GM12892 (cell line): ENCODE data around the gene TUBGCP4.
A peak's percentile ranks its signal among the peaks of the same experiment; 100 is the strongest.

Experiments
- DNase-seq: peaks from one replicate; pipeline ENCODE4 v3.0.0; 2011; ENCODE audit not compliant: insufficient read length
- FAIRE-seq: peaks from 2 replicates; lab custom pipeline; 2011; peaks lifted over from hg19 to GRCh38; lab: Jason Lieb, UNC
- POLR2A ChIP-seq: IDR thresholded peaks from 2 replicates; pipeline ENCODE4 v1.6.1; 2011; ENCODE audit warnings: low read depth, low read length, control low read depth
- POLR2AphosphoS5 ChIP-seq: IDR thresholded peaks from 2 replicates; pipeline ENCODE4 v1.6.1; 2011; ENCODE audit warnings: low read depth, low read length, control low read depth
- TAF1 ChIP-seq: IDR thresholded peaks from 2 replicates; pipeline ENCODE4 v1.6.1; 2011; ENCODE audit warnings: low read depth, mild to moderate bottlenecking, control low read depth, low read length, borderline replicate concordance

Gene TUBGCP4

DNA sequence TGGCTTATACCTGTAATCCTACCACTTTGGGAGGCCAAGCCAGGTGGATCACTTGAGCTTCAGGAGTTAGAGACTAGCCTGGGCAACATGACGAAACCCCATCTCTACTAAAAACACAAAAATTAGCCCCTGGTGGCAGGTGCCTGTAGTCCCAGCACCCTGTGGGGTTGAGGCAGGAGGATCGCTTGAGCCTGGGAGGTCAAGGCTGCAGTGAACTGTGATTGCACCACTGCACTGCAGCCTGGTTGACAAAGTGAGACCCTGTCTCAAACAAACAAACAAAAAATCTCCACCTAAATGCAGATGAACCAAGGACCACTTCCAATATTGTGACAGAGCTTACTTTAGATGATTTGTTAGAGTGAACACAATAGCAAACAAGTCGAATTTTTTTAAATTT is 68.4 kb downstream of the TUBGCP4 start:
- no peak for FAIRE-seq

DNA sequence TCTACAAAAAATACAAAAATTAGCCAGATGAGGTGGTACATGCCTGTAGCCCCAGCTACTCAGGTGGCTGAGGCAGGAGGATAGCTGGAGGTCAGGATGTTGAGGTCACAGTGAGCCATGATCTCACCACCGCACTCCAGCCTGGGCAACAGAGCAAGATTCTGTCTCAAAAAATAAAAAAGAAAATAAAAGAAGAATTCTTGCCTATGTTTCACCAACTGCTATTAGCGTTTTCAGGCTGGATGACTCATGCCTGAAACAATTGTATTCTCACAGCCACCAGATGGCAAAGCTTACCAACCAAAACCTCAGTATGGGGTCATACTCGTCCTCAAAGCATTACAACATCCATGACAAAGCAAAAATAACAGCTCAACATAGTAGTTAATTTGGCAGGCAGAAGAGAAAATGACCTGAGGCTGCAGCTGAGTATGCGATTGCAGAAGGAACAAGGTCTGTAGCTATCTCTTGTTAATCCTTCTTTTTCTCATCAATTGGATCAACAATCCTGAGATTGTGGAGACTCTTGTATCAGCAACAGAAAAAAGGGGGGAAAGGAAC is 69.9 kb downstream of the TUBGCP4 start:
- peak; percentile 75 for FAIRE-seq
- DNase-seq, result no peak
- TF ChIP-seq POLR2A (no peak), TAF1 (no peak), POLR2AphosphoS5 (no peak)

More for the DNA sequence above, 68.4 kb downstream of the TUBGCP4 start:
- TF ChIP-seq POLR2AphosphoS5 (no peak), POLR2A (no peak), TAF1 (no peak)
- DNase-seq, result no peak

DNA sequence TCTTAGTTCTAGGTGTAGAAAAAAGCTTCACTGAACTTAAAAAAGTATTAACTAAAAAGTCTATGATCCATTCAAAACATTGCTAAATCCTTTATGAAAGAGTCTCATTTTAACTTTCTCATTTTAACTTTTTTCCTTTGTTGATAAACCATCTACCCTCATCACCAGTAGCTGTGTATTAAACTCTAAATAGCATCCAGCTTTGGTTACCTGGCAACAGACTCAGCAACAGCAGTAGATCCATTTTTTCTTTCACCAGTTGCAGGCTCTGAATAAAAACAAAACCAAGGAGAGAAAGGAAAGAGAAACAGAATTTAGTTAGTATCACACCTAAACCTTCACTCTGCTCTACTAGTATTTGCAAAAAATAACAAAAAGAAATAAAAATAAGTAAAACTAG is 70.4 kb downstream of the TUBGCP4 start:
- TF ChIP-seq POLR2A (no peak), TAF1 (no peak), POLR2AphosphoS5 (no peak)
- DNase-seq (no peak), FAIRE-seq (peak; percentile 30)

DNA sequence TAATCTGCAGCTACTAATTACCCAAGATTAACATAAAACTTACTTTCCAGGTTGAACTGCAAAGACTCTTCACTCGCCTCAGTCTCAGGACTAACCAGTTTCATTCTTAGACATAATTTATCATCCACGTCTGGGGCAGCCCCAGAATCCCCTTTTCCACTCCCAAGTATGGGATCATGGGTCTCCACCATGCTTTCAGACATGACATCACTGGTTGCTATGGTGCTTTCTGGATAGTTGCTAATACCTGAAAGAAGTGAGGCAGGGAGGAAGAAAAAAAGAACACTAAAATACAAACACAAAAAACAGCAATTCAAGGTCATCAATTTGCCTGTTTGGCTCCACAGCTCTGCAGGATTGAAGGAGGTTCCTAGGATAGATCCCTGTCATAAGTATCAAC is 75.4 kb downstream of the TUBGCP4 start:
- FAIRE-seq (no peak), DNase-seq (no peak)
- TF ChIP-seq POLR2A (no peak), POLR2AphosphoS5 (no peak), TAF1 (no peak)

DNA sequence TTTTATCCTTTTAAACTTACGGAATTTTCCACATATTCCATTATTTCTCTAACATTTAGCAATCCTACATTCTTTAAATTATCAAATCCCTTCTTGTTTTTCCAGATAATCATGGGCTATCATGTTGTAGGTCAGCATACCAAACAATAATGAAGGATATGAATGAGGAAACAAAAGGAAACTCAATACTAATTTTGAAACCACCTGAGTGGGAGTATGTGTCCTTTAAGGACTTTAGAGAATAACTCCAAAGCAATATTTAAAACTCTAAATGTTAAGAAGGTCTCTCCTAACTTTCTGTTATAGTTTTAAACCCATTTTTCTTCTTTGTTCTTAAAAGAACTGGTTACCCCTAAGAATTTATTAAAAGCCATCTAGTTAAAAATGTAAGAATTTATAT is 79.1 kb downstream of the TUBGCP4 start:
- DNase-seq (no peak), FAIRE-seq (no peak)
- TF ChIP-seq TAF1 (no peak), POLR2A (no peak), POLR2AphosphoS5 (no peak)
